G401.6 (cell line): ENCODE data around the gene RPIA.
"Not testable (repeated sequence)": the region's sequence is repeated elsewhere in the genome, so short reads cannot be mapped to it uniquely, and the experiment has no call there.

Experiments
- FAIRE-seq: peaks from 2 replicates; lab custom pipeline; 2012; peaks lifted over from hg19 to GRCh38; lab: Jason Lieb, UNC

RPIA gene

DNA sequence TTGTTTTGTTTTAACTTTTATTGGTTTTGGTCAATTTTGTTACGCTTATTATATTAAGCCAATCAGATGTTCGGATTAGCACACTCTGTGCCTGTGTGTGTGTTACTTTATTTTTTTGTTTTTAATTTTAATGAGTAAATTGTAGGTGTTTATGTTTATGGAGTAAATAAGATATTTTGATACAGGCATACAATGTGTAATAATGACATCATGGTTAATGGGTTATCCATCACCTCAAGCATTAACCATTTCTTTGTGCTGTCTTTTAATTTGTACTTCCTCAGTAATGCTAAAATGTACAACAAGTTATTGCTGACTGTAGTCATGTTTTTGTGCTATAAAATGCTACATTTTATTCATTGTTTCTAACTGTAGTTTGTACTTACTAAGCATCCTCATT, 97.7 kb downstream of the RPIA start:
- FAIRE-seq = not testable (repeated sequence)

DNA sequence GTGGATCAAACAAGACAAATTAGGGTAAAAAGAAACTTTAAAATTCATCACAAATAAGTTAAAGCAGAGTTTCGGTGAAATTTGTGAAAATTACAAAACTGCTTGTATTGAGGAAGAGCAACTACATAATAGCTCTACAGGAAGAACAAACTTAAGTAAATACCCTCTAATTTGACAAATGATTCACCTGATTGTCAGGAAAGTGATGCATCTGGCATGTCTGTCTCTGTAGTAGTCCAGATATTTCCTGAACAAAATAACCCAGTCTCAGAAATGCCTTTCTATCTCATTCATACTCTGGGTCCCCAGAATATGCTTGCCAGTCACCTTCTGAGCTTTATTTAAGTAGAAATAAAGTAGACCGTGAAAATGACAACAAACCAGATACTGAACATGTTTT, 104.5 kb downstream of the RPIA start:
- FAIRE-seq = not testable (repeated sequence)

DNA sequence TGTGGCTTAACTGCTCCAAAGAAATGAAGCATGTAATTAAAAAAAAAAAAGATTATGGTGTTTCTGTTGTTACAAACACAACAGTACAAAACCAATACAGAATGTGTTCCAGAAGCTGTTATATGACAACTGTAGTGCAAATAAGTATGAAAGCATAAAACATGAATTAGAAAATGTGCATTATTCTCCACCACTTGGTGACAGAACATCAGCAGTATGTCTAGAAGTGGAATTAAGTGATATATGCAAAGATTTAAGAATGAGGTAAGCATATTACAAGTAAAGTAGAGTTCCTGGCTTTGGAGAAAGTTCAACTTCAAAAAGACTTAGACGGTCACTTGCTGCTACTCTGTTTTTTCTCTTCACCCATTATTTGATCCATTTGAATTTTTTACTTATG, 105.0 kb downstream of the RPIA start:
- FAIRE-seq = not testable (repeated sequence)

DNA sequence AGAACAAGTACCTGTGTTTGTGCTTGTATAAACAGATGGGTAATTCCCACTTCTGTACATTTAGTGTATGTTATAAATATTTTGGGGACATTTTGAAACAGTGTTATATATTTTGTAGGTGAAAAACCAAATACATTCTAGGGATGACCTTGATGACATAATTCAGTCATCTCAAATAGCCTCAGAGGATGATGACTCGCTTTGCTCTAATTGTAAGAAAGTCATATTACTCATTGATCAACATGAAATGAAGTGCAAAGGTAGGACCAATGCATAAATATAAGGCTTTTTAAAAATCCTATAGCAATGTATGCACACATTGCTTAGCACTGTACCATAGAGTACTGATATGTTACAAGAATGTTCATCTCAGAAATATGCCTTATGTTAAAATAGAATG, 105.7 kb downstream of the RPIA start:
- not testable (repeated sequence) for FAIRE-seq
